Transverse colon (tissue), 3 donors: ENCODE results near the gene GTPBP1.

ENCODE experiments used
- EP300 ChIP-seq: sonication (generic); formaldehyde crosslinking; IDR thresholded peaks from one replicate; pipeline ENCODE4 v1.6.1; 2017; ENCODE audit warnings: antibody characterized with exemption, low read depth
- TF ChIP-seq, protein P1 (sequence below), 5 experiments: fragments of 200-600 bp in 3 of 5; fragments of 450-650 bp in 2 of 5; sonication (generic) in 3 of 5; IDR thresholded peaks; 1 replicate in 2 of 5; 2 replicates in 3 of 5; pipeline ENCODE4 v1.5.1; 2016 to 2017; ENCODE audit warnings: antibody characterized with exemption in 5 of 5, inconsistent platforms in 3 of 5, mild to moderate bottlenecking in 2 of 5, moderate library complexity in 1 of 5

GRCh38 chr22:38734421-38735100, 28.8 kb downstream of the GTPBP1 start:
- TF ChIP-seq, protein P1, sequence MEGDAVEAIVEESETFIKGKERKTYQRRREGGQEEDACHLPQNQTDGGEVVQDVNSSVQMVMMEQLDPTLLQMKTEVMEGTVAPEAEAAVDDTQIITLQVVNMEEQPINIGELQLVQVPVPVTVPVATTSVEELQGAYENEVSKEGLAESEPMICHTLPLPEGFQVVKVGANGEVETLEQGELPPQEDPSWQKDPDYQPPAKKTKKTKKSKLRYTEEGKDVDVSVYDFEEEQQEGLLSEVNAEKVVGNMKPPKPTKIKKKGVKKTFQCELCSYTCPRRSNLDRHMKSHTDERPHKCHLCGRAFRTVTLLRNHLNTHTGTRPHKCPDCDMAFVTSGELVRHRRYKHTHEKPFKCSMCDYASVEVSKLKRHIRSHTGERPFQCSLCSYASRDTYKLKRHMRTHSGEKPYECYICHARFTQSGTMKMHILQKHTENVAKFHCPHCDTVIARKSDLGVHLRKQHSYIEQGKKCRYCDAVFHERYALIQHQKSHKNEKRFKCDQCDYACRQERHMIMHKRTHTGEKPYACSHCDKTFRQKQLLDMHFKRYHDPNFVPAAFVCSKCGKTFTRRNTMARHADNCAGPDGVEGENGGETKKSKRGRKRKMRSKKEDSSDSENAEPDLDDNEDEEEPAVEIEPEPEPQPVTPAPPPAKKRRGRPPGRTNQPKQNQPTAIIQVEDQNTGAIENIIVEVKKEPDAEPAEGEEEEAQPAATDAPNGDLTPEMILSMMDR (IDR thresholded peaks at IDR 0.05): no peak
- TF ChIP-seq EP300: no peak
